NCI-H748 (cell line): ENCODE data around the gene LRRC63.
"Not testable (repeated sequence)": the region's sequence is repeated elsewhere in the genome, so short reads cannot be mapped to it uniquely, and the experiment has no call there.

Experiments
- DNase-seq: peaks from one replicate; lab custom pipeline; 2025; ENCODE audit not compliant: unreplicated experiment; lab: John Stamatoyannopoulos, UW

The LRRC63 gene

GRCh38 chr13:46232281-46232680 lies 20.6 kb downstream of the LRRC63 start:
- DNase-seq = no peak

- DNase-seq = no peak
Measured at GRCh38 chr13:46235286-46235685, 23.6 kb downstream of the LRRC63 start.

GRCh38 chr13:46265292-46265691 lies 53.6 kb downstream of the LRRC63 start:
- no peak for DNase-seq

- DNase-seq = no peak
Measured at GRCh38 chr13:46267166-46267565, 55.4 kb downstream of the LRRC63 start.

GRCh38 chr13:46270416-46270815 lies 58.7 kb downstream of the LRRC63 start:
- no peak for DNase-seq

- DNase-seq = no peak
Measured at GRCh38 chr13:46274094-46274698, 62.5 kb downstream of the LRRC63 start.

- no peak for DNase-seq
Measured at GRCh38 chr13:46278474-46278873, 66.7 kb downstream of the LRRC63 start.

- DNase-seq = peak; percentile 10
Measured at GRCh38 chr13:46281779-46282178, 70.1 kb downstream of the LRRC63 start.

GRCh38 chr13:46283912-46284824 lies 72.4 kb downstream of the LRRC63 start:
- DNase-seq = not testable (repeated sequence)

- DNase-seq = no peak
Measured at GRCh38 chr13:46286972-46287371, 75.2 kb downstream of the LRRC63 start.

- peak; percentile 67 for DNase-seq
Measured at GRCh38 chr13:46288570-46289259, 77.0 kb downstream of the LRRC63 start.

GRCh38 chr13:46289260-46289955 lies 77.7 kb downstream of the LRRC63 start:
- DNase-seq = no peak

GRCh38 chr13:46290434-46290833 lies 78.7 kb downstream of the LRRC63 start:
- DNase-seq = no peak

- no peak for DNase-seq
Measured at GRCh38 chr13:46293436-46293835, 81.7 kb downstream of the LRRC63 start.

- no peak for DNase-seq
Measured at GRCh38 chr13:46295491-46296114, 83.9 kb downstream of the LRRC63 start.

- DNase-seq = no peak
Measured at GRCh38 chr13:46296115-46296822, 84.5 kb downstream of the LRRC63 start.

GRCh38 chr13:46296921-46297320 lies 85.2 kb downstream of the LRRC63 start:
- no peak for DNase-seq

GRCh38 chr13:46297361-46297811 lies 85.7 kb downstream of the LRRC63 start:
- DNase-seq = no peak

- DNase-seq = no peak
Measured at GRCh38 chr13:46303742-46304385, 92.1 kb downstream of the LRRC63 start.

GRCh38 chr13:46304546-46304945 lies 92.8 kb downstream of the LRRC63 start:
- DNase-seq = no peak
